ENCODE data around the gene ZNF689.
"Not testable (repeated sequence)": the region's sequence is repeated elsewhere in the genome, so short reads cannot be mapped to it uniquely, and the experiment has no call there.

The ZNF689 gene

GRCh38 chr16:30609926-30610839 lies at the start of gene ZNF689:
Gene ZNF689, minus strand, starts transcription at chr16:30610389. Its CDS starts 348 bp downstream, at chr16:30610041.
- no peak for DNase-seq

- no peak for DNase-seq
Observed at GRCh38 chr16:30658731-30659506, 48.7 kb upstream of the ZNF689 start.

DNA sequence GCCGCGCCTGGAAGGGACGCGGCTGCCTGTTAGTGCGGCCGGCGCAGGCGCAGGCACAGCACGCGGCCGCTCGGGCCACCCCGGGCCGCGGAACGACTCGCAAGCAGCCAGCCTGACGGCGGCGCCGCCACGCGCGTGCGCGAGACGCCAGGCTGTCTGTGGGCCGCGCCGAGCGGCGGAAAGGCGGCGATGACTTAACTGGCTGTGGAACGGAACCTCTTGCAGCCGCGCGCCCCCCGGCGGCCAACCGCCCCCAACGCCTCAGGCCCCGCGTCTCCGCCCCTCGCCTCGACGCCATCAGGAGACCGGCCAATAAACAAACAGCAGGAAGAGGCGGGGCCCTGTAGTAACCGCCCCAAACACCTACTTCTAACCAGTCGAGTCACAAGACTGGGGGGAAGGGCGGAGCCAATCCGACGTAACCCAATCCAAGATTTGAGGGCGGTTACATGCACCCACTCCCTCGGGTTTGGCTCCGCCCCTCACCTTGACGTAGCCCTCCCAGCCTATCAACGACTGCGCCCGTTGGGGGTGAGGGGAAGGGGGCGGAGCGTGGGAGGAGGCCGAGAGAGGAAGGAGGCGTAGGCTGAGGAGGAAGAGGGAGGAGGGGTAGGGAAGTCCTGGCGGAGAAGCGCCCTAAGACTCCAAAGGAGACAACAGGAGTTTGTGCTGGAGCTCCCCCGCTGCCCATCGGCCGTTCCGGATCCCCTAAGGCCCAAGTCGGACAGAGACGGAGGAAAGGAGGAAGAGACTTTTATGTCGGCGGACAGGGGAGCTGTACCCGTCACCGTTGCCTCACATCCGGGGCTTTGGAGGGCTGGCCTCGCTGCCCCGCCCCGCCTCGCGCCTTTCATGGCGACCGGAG lies 47.9 kb upstream of the ZNF689 start, which contains the start of gene FBRS:
Gene FBRS, plus strand, starts transcription at position 566 of the 865 bp plus-strand sequence. CDS start 1,088 bp downstream, outside the sequence.
- DNase-seq = peak; percentile 100

- no peak for DNase-seq
Observed at GRCh38 chr16:30656974-30657865, 47.0 kb upstream of the ZNF689 start.

GRCh38 chr16:30656388-30656787 lies 46.2 kb upstream of the ZNF689 start:
- no peak for DNase-seq

GRCh38 chr16:30655815-30656347 lies 45.7 kb upstream of the ZNF689 start:
- no peak for DNase-seq

DNA sequence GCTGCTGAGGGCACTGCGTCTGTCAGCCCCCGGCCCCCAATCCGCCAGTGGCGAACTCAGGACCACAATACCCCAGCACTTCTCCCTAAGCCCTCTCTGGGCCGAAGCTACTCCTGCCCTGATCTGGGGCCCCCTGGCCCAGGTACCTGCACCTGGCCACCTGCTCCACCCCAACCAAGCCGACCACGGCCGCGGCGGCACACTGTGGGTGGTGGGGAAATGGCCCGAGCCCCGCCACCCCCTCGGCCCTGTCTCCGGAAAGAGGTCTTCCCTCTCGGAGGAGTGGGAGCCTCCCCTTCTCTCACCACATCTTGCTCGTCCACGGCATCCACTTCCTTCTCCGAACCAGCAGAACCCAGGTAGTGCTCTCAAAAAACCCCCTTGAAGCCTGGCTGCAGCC lies 44.7 kb upstream of the ZNF689 start:
- no peak for DNase-seq

DNA sequence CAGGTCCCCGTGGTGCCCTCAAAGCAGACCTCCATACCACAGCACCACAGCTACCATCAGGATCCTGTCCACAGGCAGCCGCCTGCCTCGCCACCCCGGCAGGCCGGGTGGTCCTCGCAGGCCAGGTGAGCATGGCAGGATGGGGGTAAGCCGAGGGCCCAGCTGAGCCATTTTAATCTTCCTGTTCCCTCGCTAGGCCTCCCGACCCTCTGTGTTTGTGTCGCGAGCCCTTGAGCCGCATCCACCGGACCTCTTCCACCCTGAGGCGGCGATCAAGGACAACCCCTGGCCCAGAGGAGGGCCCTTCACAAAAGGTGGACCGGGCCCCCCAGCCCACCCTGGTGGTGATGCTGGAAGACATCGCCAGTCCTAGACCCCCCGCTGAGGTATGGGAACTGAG lies 42.5 kb upstream of the ZNF689 start:
- no peak for DNase-seq

DNA sequence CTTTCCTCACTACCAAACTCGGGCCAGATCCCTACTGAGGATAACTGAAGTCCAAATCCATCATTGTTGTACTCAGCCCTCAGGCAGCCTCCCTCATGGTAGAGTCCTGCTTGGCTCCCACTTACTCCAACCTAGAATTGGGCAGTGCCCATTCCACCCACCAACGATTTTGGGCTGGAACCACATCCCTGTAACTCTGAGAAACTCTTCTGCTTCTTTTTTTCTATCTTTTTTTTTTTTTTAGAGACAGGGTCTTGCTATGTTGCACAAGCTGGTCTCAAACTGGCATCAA lies 41.8 kb upstream of the ZNF689 start:
- no peak for DNase-seq

DNA sequence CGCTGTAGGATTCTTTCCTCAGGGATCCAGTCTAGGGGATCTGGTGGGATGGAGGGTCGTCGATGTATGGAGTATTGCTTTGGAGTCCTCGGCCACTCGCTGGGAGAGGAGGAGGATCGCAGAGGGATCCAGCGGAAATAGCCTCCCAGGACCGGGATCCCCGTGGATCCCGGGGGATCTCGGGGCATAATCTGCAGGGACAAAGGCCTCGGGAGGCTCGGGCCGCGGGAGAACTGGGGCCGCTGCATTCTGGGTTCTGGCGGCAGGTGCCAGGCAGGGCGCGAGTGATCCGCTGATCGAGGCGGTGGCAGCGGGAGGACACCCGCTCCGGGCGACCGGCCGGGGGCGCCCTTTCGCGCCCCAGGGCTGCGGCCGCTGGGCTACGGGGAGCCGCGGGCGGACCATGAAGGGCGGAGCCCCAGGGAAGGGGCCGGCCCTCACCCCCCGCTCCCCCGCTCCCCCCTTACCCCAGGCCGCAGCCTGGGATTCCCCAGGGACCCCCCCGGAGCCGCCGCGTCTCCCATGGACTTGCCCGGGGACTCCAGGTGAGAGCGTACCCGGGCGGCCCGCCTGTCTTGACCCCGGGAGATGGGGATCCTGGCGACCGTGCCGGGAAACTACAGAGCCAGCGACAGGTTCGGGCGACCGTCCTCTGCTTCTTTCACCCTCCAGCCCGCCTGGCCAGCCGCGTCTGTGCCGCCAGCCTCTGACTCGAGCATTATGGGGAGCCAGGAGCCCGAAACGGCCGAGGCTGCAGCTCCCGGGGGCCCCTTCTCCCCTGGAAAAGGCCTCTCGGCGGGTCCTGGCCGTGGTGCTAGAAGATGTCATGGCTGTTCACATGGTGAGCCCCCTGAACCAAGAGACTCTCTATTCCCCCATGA lies 41.2 kb upstream of the ZNF689 start:
- no peak for DNase-seq

DNA sequence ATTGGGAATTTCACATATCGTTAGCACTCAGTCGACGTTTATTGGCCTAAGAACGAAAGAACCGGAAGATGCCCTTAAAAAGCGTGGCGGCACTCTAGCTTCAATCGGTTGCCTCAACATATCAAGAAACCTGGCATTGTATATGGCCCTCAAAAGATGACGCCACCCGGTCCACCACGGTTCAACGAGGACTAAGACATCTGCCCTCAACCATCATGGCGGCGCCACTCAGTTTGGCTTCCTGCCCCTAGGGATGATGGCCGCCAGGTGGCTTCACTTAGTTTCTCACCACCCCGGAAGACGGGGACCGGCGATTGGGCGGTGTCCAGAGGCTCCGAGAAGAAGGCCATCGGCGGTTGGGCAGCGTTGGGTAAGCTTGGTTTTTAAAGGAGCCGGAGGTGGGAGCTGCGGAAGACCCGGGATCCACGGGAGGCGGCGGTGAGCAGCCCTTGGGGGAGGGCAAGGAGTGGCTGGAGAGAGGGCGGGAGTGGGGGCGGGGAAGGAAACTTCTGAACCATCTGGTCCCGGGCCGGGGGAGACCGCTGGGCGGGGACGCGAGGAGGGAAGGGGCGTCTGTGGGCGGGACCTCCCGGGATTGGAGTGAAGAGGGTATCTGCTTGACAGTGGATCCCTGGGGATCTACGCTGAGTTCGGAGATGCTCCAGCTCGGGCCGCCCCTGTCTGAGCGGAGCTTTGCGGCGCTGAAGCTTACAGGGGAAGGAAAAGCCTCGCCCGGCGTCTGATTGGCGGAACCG lies 40.4 kb upstream of the ZNF689 start, which contains the start of gene PRR14:
Gene PRR14, plus strand, starts transcription at position 592 of the 755 bp plus-strand sequence. CDS start 686 bp downstream, outside the sequence.
- DNase-seq = peak; percentile 79

DNA sequence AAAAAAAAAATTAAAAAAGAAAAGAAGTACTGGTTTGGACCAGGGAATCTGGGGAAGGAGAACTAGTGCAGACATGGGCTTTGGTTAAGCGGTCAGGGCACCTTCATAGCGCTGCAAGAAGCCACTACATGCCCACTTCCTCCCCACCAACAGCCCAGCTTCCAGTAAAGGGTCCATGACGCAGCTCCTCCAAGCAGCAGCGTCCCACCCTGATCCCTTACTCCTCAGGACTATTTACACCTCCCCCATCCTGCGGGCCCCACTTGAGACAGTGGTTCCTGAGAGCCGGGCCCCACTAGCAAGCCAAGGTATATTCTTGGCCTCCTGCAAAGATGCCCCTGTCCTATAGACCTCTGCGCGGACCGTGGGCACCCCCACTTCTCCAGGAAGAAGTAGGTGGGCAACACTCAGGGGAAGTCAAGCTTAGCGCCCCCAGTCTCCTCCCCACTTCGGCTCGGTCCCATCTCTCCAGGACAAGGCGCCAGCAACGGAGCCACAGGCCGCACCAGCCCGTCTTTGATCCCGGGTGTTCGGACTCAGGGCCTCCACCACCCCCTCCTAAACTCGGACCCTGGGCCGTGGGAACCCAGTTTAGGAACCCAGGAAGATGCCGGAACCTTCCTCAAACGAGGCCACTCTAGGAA lies 39.7 kb upstream of the ZNF689 start:
- no peak for DNase-seq

GRCh38 chr16:30647274-30647571 lies 37.0 kb upstream of the ZNF689 start:
- DNase-seq = no peak

DNA sequence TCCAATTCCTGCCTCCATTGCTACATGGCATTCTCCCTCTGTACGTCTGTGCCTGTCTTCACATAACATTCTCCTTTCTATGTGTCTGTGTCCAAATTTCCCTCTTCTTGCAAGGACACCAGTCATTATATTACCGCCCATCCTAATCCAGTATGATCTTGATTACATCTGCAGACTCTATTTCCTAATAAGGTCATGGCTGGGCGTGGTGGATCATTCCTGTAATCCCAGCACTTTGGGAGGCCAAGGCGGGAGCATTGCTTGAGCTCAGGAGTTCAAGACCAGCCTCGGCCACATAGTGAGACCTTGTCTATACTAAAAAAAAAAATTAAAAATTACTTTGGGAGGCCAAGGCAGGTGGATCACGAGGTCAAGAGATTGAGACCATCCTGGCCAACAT lies 35.5 kb upstream of the ZNF689 start:
- DNase-seq = no peak

DNA sequence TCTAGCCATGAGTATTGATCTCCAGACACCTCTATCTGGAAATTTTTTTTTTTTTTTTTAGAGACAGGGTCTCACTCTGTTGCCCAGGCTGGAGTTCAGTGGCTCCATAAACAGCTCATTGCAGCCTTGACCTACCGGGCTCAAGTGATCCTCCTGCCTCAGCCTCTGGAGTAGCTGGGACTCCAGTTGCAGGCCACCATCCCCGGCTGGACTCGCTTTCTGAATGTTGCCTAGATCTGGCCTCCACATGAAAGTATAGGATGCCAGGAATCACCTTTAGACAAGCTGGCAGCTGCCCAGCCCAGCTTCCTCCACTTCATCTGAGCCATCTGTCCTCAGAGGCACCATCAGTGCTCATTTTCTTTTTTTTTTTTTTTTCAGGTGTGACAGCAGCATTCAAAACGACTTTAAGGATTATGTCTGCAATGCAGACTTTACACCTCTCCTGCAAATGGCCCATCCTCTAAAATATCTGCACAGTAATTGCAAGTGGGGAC lies 34.2 kb upstream of the ZNF689 start:
- DNase-seq = no peak

- no peak for DNase-seq
Observed at GRCh38 chr16:30641378-30641982, 31.3 kb upstream of the ZNF689 start.

DNA sequence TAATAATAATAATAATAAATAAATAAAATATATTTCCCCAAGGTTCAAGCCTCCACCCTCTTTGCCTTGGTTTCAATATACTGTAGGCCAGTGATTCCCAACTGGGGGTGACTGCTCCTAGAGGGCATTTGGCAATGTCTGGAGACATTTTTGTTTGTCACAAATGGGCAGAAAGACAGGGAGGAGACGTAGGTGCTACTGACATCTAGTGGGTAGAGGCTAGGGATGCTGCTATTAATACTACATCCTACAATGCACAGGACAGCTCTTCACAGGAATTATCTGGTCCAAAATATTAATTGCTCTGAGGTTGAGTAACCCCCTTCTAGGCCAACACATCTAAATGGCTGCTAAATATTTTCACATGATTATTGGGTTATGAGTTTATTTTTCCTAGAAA lies 27.8 kb upstream of the ZNF689 start:
- no peak for DNase-seq

- not testable (repeated sequence) for DNase-seq
Observed at GRCh38 chr16:30637139-30637538, 26.9 kb upstream of the ZNF689 start.

DNA sequence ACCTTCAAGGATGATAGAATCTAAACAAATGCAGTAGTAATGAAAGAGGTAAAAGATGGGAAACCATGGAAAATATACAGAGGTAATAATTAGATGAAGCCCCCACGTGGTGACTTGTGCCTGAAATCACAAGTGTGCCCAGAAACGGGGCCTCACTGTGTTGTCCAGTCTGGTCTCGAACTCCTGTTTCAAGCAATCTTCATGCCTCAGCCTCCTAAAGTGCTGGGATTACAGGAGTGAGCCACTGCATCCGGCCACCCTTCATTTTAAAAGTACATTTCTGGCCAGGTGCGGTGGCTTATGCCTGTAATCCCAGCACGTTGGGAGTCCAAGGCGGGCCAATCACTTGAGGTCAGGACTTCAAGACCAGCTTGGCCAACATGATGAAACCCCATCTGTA lies 26.4 kb upstream of the ZNF689 start:
- DNase-seq = no peak

Measured in cortex of kidney (tissue), 1 donor.